Naive thymus-derived CD4-positive, alpha-beta T cell (primary cell): ENCODE measurements around the gene GATA2. TPM values are rescaled to one million over a fixed set of nuclear protein-coding genes. Genes with fewer than 3 reads are reported as not detected.

ENCODE experiments used
- ATAC-seq: fragments of 150-1000 bp; cut with Tn5 transposase; 2 replicates; pipeline ENCODE4 v1.10.0; 2021; ENCODE audit warnings: mild to moderate bottlenecking, moderate library complexity
- CTCF ChIA-PET: fragments of 350-600 bp; sonication (Branson Sonifier 250); formaldehyde crosslinking; loops from one replicate; lab custom pipeline; 2021; ENCODE audit warnings: antibody characterized with exemption; lab: Charles Lee
- POLR2A ChIA-PET: fragments of 350-600 bp; sonication (Branson Sonifier 250); formaldehyde crosslinking; loops from one replicate; lab custom pipeline; 2021; ENCODE audit warnings: antibody characterized with exemption, inconsistent platforms; lab: Charles Lee
- DNase-seq, 9 donors: peaks; one replicate each; pipeline versions ENCODE4 v3.0.0 to v3.0.0-alpha.2; 2020 to 2022; ENCODE audit warnings: mixed read lengths in 1 of 9
- H3K27ac ChIP-seq: one replicate; pipeline ENCODE4 v1.7.0; 2013; ENCODE audit warnings: mild to moderate bottlenecking, low read depth, low read length, moderate library complexity
- H3K27me3 ChIP-seq, 2 donors: one replicate each; pipeline ENCODE4 v1.7.0; 2013; ENCODE audit warnings: low read length in 2 of 2, mild to moderate bottlenecking in 2 of 2, moderate library complexity in 2 of 2; ENCODE audit not compliant: control insufficient read depth in 2 of 2, insufficient read depth in 2 of 2
- H3K36me3 ChIP-seq, 3 experiments: 1 replicate in 2 of 3; 2 replicates in 1 of 3; pipeline ENCODE4 v1.7.0; 2013; ENCODE audit warnings: low read length in 3 of 3, mild to moderate bottlenecking in 3 of 3, moderate library complexity in 1 of 3; ENCODE audit not compliant: insufficient read depth in 3 of 3, control insufficient read depth in 2 of 3
- H3K4me1 ChIP-seq, 2 donors: one replicate each; pipeline ENCODE4 v1.7.0; 2013; ENCODE audit warnings: low read length in 2 of 2, mild to moderate bottlenecking in 2 of 2, moderate library complexity in 1 of 2; ENCODE audit not compliant: control insufficient read depth in 2 of 2, insufficient read depth in 2 of 2
- H3K4me3 ChIP-seq: 2 replicates; pipeline ENCODE4 v1.7.0; 2013; ENCODE audit warnings: mild to moderate bottlenecking, low read length
- H3K9me3 ChIP-seq, 3 experiments: 1 replicate in 2 of 3; 2 replicates in 1 of 3; pipeline ENCODE4 v1.7.0; 2013; ENCODE audit warnings: low read length in 3 of 3; ENCODE audit not compliant: control insufficient read depth in 2 of 3
- H3K27ac Mint-ChIP-seq, 9 donors: one replicate each; pipeline ENCODE4 v1.8.0; 2020 to 2022; ENCODE audit warnings: mixed read lengths in 9 of 9, mild to moderate bottlenecking in 8 of 9, moderate library complexity in 5 of 9, inconsistent platforms in 2 of 9
- H3K27me3 Mint-ChIP-seq, 5 donors: one replicate each; pipeline ENCODE4 v1.8.0; 2021 to 2022; ENCODE audit warnings: mixed read lengths in 5 of 5, mild to moderate bottlenecking in 1 of 5
- H3K36me3 Mint-ChIP-seq, 5 donors: one replicate each; pipeline ENCODE4 v1.8.0; 2020 to 2022; ENCODE audit warnings: mixed read lengths in 5 of 5, mild to moderate bottlenecking in 3 of 5, inconsistent platforms in 1 of 5
- H3K4me1 Mint-ChIP-seq, 7 donors: one replicate each; pipeline ENCODE4 v1.8.0; 2020 to 2022; ENCODE audit warnings: mixed read lengths in 7 of 7, mild to moderate bottlenecking in 3 of 7, inconsistent platforms in 1 of 7
- H3K4me3 Mint-ChIP-seq, 10 donors: one replicate each; pipeline ENCODE4 v1.8.0; 2020 to 2022; ENCODE audit warnings: mild to moderate bottlenecking in 10 of 10, mixed read lengths in 10 of 10, moderate library complexity in 6 of 10, inconsistent platforms in 2 of 10
- H3K9me3 Mint-ChIP-seq, 11 donors: one replicate each; pipeline ENCODE4 v1.8.0; 2020 to 2022; ENCODE audit warnings: mixed read lengths in 11 of 11, mild to moderate bottlenecking in 4 of 11, inconsistent platforms in 1 of 11, moderate library complexity in 1 of 11
- intact Hi-C, 2 donors: fragments of 100-400 bp; cut with micrococcal nuclease; formaldehyde crosslinking; loops; one replicate each; pipeline ENCODE4 v1.15.1; 2023
- polyA plus RNA-seq, 2 donors: library from polyadenylated mRNA; unstranded; fragments of 300-500 nt; fragmentation: Illumina TruSeq; gene quantifications; one replicate each; pipeline ENCODE4 v1.2.3, GENCODE V29; 2021
- total RNA-seq, 6 experiments: library from RNA in 5 of 6; stranded (reverse) in 5 of 6; gene quantifications; 1 replicate in 5 of 6; 2 replicates in 1 of 6; pipeline ENCODE4 v1.2.3 and lab custom pipeline; 2021 to 2026

The GATA2 gene
- total and polyA plus RNA-seq, 7 experiments from 2014 or later = 0.30 to 70.9 (median 14.0) TPM; not detected in 4

- Histone ChIP-seq H3K4me1 (no peaks in the 10 kb centered on the region), H3K9me3 (no peaks in the 10 kb centered on the region), H3K36me3 (no peaks in the 10 kb centered on the region), H3K27ac (no peak overlapping the region), H3K4me3 (no peak overlapping the region), H3K27me3 (no peaks in the 10 kb centered on the region)
- Mint-ChIP-seq H3K27ac (peak overlapping the region in 1 of 9 donors; percentile 28), H3K36me3 (peaks cover 0 to 3% (median 0%) of the 10 kb centered on the region in 5 donors), H3K9me3 (no peaks in the 10 kb centered on the region), H3K4me3 (no peak overlapping the region), H3K27me3 (peaks cover 12 to 30% (median 18%) of the 10 kb centered on the region in 5 donors), H3K4me1 (peaks cover 3 to 15% (median 9%) of the 10 kb centered on the region in 7 donors)
- ATAC-seq (no peak), DNase-seq (no peak)
- intact Hi-C loops = no loop called here
- ChIA-PET CTCF (no interaction called here), POLR2A (interaction anchor here (0.5 kb wide), 1 partner anchor 35 kb away, joined by 3 read pairs; no protein-coding TSS in a partner anchor)
These were observed 30.1 kb downstream of the GATA2 start for GRCh38 chr3:128462931-128463330.

GRCh38 chr3:128462341-128462910 is 30.6 kb downstream of the GATA2 start:
- Histone ChIP-seq H3K36me3 (no peaks in the 10 kb centered on the region), H3K9me3 (no peaks in the 10 kb centered on the region), H3K4me3 (no peak overlapping the region), H3K27ac (no peak overlapping the region), H3K27me3 (no peaks in the 10 kb centered on the region), H3K4me1 (no peaks in the 10 kb centered on the region)
- peaks cover 3 to 15% (median 8%) of the 10 kb centered on the region in 7 donors for H3K4me1 Mint-ChIP-seq
- intact Hi-C loops = no loop called here
- ChIA-PET CTCF (no interaction called here), POLR2A (no interaction called here)
- no peak overlapping the region for H3K4me3 Mint-ChIP-seq
- no peak for DNase-seq
- no peak for ATAC-seq
- H3K36me3 Mint-ChIP-seq = peaks cover 0 to 3% (median 0%) of the 10 kb centered on the region in 5 donors
- no peaks in the 10 kb centered on the region for H3K9me3 Mint-ChIP-seq
- no peak overlapping the region for H3K27ac Mint-ChIP-seq
- peaks cover 12 to 30% (median 18%) of the 10 kb centered on the region in 5 donors for H3K27me3 Mint-ChIP-seq

GRCh38 chr3:128461731-128462130 is 31.3 kb downstream of the GATA2 start:
- ATAC-seq = no peak
- POLR2A ChIA-PET = no interaction called here
- H3K27me3 Mint-ChIP-seq = peaks cover 8 to 23% (median 14%) of the 10 kb centered on the region in 5 donors

GRCh38 chr3:128459461-128459820 is 33.6 kb downstream of the GATA2 start:
- no peak for DNase-seq
- ChIA-PET POLR2A (no interaction called here), CTCF (no interaction called here)
- no peaks in the 10 kb centered on the region for H3K27me3 ChIP-seq
- no peaks in the 10 kb centered on the region for H3K4me1 ChIP-seq
- H3K9me3 Mint-ChIP-seq = no peaks in the 10 kb centered on the region
- intact Hi-C loops = no loop called here
- H3K9me3 ChIP-seq = no peaks in the 10 kb centered on the region
- H3K27ac ChIP-seq = no peak overlapping the region
- H3K27me3 Mint-ChIP-seq = peaks cover 8 to 23% (median 15%) of the 10 kb centered on the region in 5 donors
- H3K36me3 Mint-ChIP-seq = no peaks in the 10 kb centered on the region
- H3K4me1 Mint-ChIP-seq = no peaks in the 10 kb centered on the region
- no peak overlapping the region for H3K27ac Mint-ChIP-seq
- no peak overlapping the region for H3K4me3 Mint-ChIP-seq
- H3K4me3 ChIP-seq = no peak overlapping the region
- ATAC-seq = no peak
- no peaks in the 10 kb centered on the region for H3K36me3 ChIP-seq

More at GRCh38 chr3:128461731-128462130, 31.3 kb downstream of the GATA2 start:
- Mint-ChIP-seq H3K4me3 (no peak overlapping the region), H3K27ac (no peak overlapping the region), H3K4me1 (peaks cover 0 to 8% (median under 1%) of the 10 kb centered on the region in 7 donors), H3K9me3 (no peaks in the 10 kb centered on the region), H3K36me3 (peaks cover 0 to 3% (median 0%) of the 10 kb centered on the region in 5 donors)
- no peak for DNase-seq
- no peaks in the 10 kb centered on the region for H3K4me1 ChIP-seq
- CTCF ChIA-PET = no interaction called here
- H3K27me3 ChIP-seq = no peaks in the 10 kb centered on the region
- H3K4me3 ChIP-seq = no peak overlapping the region
- no peaks in the 10 kb centered on the region for H3K9me3 ChIP-seq
- no peaks in the 10 kb centered on the region for H3K36me3 ChIP-seq
- no peak overlapping the region for H3K27ac ChIP-seq
- intact Hi-C loops = no loop called here

- DNase-seq = no peak
- Histone ChIP-seq H3K27ac (no peak overlapping the region), H3K4me1 (no peaks in the 10 kb centered on the region), H3K36me3 (no peaks in the 10 kb centered on the region), H3K4me3 (no peak overlapping the region), H3K9me3 (no peaks in the 10 kb centered on the region), H3K27me3 (no peaks in the 10 kb centered on the region)
- ChIA-PET POLR2A (interaction anchor here (1.5 kb wide), 1 partner anchor 10 kb away, joined by 3 read pairs; no protein-coding TSS in a partner anchor), CTCF (no interaction called here)
- Mint-ChIP-seq H3K4me1 (peaks cover 0 to 2% (median 0%) of the 10 kb centered on the region in 7 donors), H3K27me3 (peaks cover 9 to 26% (median 14%) of the 10 kb centered on the region in 5 donors), H3K27ac (peak overlapping the region in 1 of 9 donors; percentile 46), H3K9me3 (peaks cover 0 to 1% (median 0%) of the 10 kb centered on the region in 11 donors), H3K4me3 (no peak overlapping the region), H3K36me3 (no peaks in the 10 kb centered on the region)
- intact Hi-C loops = no loop called here
- no peak for ATAC-seq
These were observed 34.1 kb downstream of the GATA2 start for GRCh38 chr3:128458746-128459460.

GRCh38 chr3:128457937-128458336 is 35.1 kb downstream of the GATA2 start:
- Mint-ChIP-seq H3K4me1 (peaks cover 0 to 4% (median 0%) of the 10 kb centered on the region in 7 donors), H3K9me3 (peaks cover 0 to 1% (median 0%) of the 10 kb centered on the region in 11 donors), H3K4me3 (no peak overlapping the region), H3K27ac (peak overlapping the region in 1 of 9 donors; percentile 75), H3K27me3 (peaks cover 9 to 29% (median 14%) of the 10 kb centered on the region in 5 donors), H3K36me3 (no peaks in the 10 kb centered on the region)
- ChIA-PET POLR2A (interaction anchor here (1.5 kb wide), 1 partner anchor 9 kb away, joined by 3 read pairs; no protein-coding TSS in a partner anchor), CTCF (no interaction called here)
- Histone ChIP-seq H3K27me3 (no peaks in the 10 kb centered on the region), H3K9me3 (no peaks in the 10 kb centered on the region), H3K4me1 (no peaks in the 10 kb centered on the region), H3K4me3 (no peak overlapping the region), H3K27ac (no peak overlapping the region), H3K36me3 (no peaks in the 10 kb centered on the region)
- intact Hi-C loops = no loop called here
- no peak for ATAC-seq
- DNase-seq = no peak
